Smooth muscle cell (in vitro differentiated cells): ENCODE results near the gene OAT. TPM values are rescaled to one million over a fixed set of nuclear protein-coding genes. Genes with fewer than 3 reads are reported as not detected.
A peak's percentile ranks its signal among the peaks of the same experiment; 100 is the strongest.

Experiments
- DNase-seq: peaks from one replicate; lab custom pipeline; 2025; ENCODE audit not compliant: unreplicated experiment; lab: John Stamatoyannopoulos, UW
- H2AFZ ChIP-seq: fragments of 200-600 bp; sonication (generic); 2 replicates; pipeline ENCODE4 v1.6.0; 2016; ENCODE audit warnings: antibody characterized with exemption, low read depth, mild to moderate bottlenecking
- H3F3A ChIP-seq: fragments of 200-600 bp; sonication (generic); 2 replicates; pipeline ENCODE4 v1.6.0; 2017; ENCODE audit warnings: antibody characterized with exemption, low read depth
- H3K27ac ChIP-seq: fragments of 200-600 bp; sonication (generic); 2 replicates; pipeline ENCODE4 v1.5.1; 2016; ENCODE audit warnings: low read depth, mild to moderate bottlenecking
- H3K27me3 ChIP-seq: fragments of 200-600 bp; sonication (generic); 2 replicates; pipeline ENCODE4 v1.6.1; 2016; ENCODE audit warnings: low read depth, mild to moderate bottlenecking
- H3K36me3 ChIP-seq: fragments of 200-600 bp; sonication (generic); 2 replicates; pipeline ENCODE4 v1.5.1; 2016; ENCODE audit warnings: low read depth
- H3K4me1 ChIP-seq: fragments of 200-600 bp; sonication (generic); 2 replicates; pipeline ENCODE4 v1.5.1; 2016; ENCODE audit warnings: low read depth
- H3K4me2 ChIP-seq: fragments of 200-600 bp; sonication (generic); 2 replicates; pipeline ENCODE4 v1.6.0; 2016; ENCODE audit warnings: mild to moderate bottlenecking
- H3K4me3 ChIP-seq: fragments of 200-600 bp; sonication (generic); 2 replicates; pipeline ENCODE4 v1.5.1; 2016; ENCODE audit warnings: mild to moderate bottlenecking
- H3K79me2 ChIP-seq: fragments of 200-600 bp; sonication (generic); 2 replicates; pipeline ENCODE4 v1.6.0; 2016; ENCODE audit warnings: low read depth, mild to moderate bottlenecking
- H3K9ac ChIP-seq: fragments of 200-600 bp; sonication (generic); 2 replicates; pipeline ENCODE4 v1.6.0; 2016; ENCODE audit warnings: low read depth
- H3K9me3 ChIP-seq: fragments of 200-600 bp; sonication (generic); replicated peaks from 2 replicates; pipeline ENCODE4 v1.5.1; 2016; ENCODE audit warnings: low read depth
- H4K20me1 ChIP-seq: fragments of 200-600 bp; sonication (generic); 2 replicates; pipeline ENCODE4 v1.6.0; 2016; ENCODE audit warnings: low read depth
- CTCF ChIP-seq: fragments of 200-600 bp; sonication (generic); IDR thresholded peaks from 2 replicates; pipeline ENCODE4 v1.5.1; 2017; ENCODE audit warnings: borderline replicate concordance, mild to moderate bottlenecking, antibody characterized with exemption; ENCODE audit not compliant: insufficient read depth, poor library complexity, severe bottlenecking
- WGBS: methylation state at CpG from one replicate; pipeline ENCODE4 v1.1.7; 2016; ENCODE audit warnings: low lambda C conversion rate; 5-methylcytosine and 5-hydroxymethylcytosine counted together
- polyA plus RNA-seq: library from polyadenylated mRNA; unstranded; fragments of >200 nt; fragmentation: Nextera tagmentation; extraction: Ambion mirVana; gene quantifications from 2 replicates; pipeline ENCODE4 v1.2.1, GENCODE V29; 2016
- total RNA-seq: library from RNA; depleted of rRNA; stranded (reverse); fragments of >200 nt; gene quantifications from 2 replicates; pipeline ENCODE4 v1.2.3, GENCODE V29; 2014

OAT gene
- total and polyA plus RNA-seq, 2 experiments from 2014 or later: 107 to 160 TPM

- peak; percentile 58 for TF ChIP-seq CTCF
- no peak overlapping the region for H3K4me2 ChIP-seq
- WGBS: 58% methylated on average over 8 of the region's 8 CpGs
Observed at GRCh38 chr10:124403548-124403947, 15.2 kb downstream of the OAT start.

GRCh38 chr10:124402273-124402672, 16.4 kb downstream of the OAT start:
- no peak overlapping the region for H3K4me3 ChIP-seq
- no peak overlapping the region for H3K9ac ChIP-seq
- H2AFZ ChIP-seq: no peak overlapping the region
- H4K20me1 ChIP-seq: peaks cover 45% of the 10 kb centered on the region
- no peak for TF ChIP-seq CTCF
- no peaks in the 10 kb centered on the region for H3K27me3 ChIP-seq
- H3K36me3 ChIP-seq: peaks cover 42% of the 10 kb centered on the region
- H3K9me3 ChIP-seq: no peaks in the 10 kb centered on the region
- H3K4me1 ChIP-seq: no peaks in the 10 kb centered on the region
- DNase-seq: no peak
- peaks cover 10% of the 10 kb centered on the region for H3F3A ChIP-seq
- no peak overlapping the region for H3K27ac ChIP-seq
- 98% methylated on average over 2 of the region's 2 CpGs for WGBS
- no peak overlapping the region for H3K4me2 ChIP-seq
- H3K79me2 ChIP-seq: no peaks in the 10 kb centered on the region

More at GRCh38 chr10:124403548-124403947, 15.2 kb downstream of the OAT start:
- H4K20me1 ChIP-seq: peaks cover 46% of the 10 kb centered on the region
- no peak overlapping the region for H2AFZ ChIP-seq
- no peak overlapping the region for H3K9ac ChIP-seq
- DNase-seq: no peak
- H3K79me2 ChIP-seq: no peaks in the 10 kb centered on the region
- no peaks in the 10 kb centered on the region for H3K9me3 ChIP-seq
- no peaks in the 10 kb centered on the region for H3F3A ChIP-seq
- H3K36me3 ChIP-seq: peaks cover 34% of the 10 kb centered on the region
- no peak overlapping the region for H3K27ac ChIP-seq
- H3K27me3 ChIP-seq: no peaks in the 10 kb centered on the region
- no peaks in the 10 kb centered on the region for H3K4me1 ChIP-seq
- no peak overlapping the region for H3K4me3 ChIP-seq

GRCh38 chr10:124401633-124402032, 17.1 kb downstream of the OAT start:
- no peak overlapping the region for H3K4me2 ChIP-seq
- 97% methylated on average over 5 of the region's 5 CpGs for WGBS

More at GRCh38 chr10:124401633-124402032, 17.1 kb downstream of the OAT start:
- peaks cover 45% of the 10 kb centered on the region for H4K20me1 ChIP-seq
- no peaks in the 10 kb centered on the region for H3K4me1 ChIP-seq
- no peaks in the 10 kb centered on the region for H3K9me3 ChIP-seq
- H3K79me2 ChIP-seq: no peaks in the 10 kb centered on the region
- no peak overlapping the region for H3K27ac ChIP-seq
- H2AFZ ChIP-seq: no peak overlapping the region
- no peak for DNase-seq
- no peaks in the 10 kb centered on the region for H3K27me3 ChIP-seq
- H3K36me3 ChIP-seq: peaks cover 42% of the 10 kb centered on the region
- peaks cover 10% of the 10 kb centered on the region for H3F3A ChIP-seq
- TF ChIP-seq CTCF: no peak
- H3K9ac ChIP-seq: no peak overlapping the region
- no peak overlapping the region for H3K4me3 ChIP-seq
